Measurements from ENCODE around the gene ADAM22.
"Not testable (repeated sequence)": the region's sequence is repeated elsewhere in the genome, so short reads cannot be mapped to it uniquely, and the experiment has no call there.

The ADAM22 gene

DNA sequence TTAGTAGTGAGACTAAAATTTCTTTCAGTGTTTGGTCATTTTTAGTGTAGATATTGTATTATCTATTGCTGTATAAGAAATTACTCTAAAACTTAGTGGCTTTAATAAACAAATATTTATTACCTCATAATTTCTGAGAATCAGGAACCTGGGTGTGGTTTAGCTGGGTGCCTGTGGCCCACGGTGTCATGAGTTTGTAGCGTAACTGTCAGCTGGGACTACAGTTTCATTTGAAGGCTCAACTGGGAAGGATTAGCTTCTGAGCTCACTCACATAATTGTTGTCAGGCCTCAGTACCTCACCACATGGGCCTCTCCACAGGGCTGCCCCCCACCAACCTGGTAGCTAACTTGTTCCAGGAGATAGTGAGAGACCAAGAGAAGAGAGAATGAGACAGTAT, 187.3 kb downstream of the ADAM22 start:
- no peak overlapping the region for H3K4me3 Mint-ChIP-seq
- no peaks in the 10 kb centered on the region for H3K4me1 Mint-ChIP-seq (ENCODE audit: low read depth)
- H3K27me3 Mint-ChIP-seq (ENCODE audit: low read depth) = no peaks in the 10 kb centered on the region
- H3K27ac Mint-ChIP-seq = no peak overlapping the region
- H3K36me3 Mint-ChIP-seq (ENCODE audit: low read depth) = no peaks in the 10 kb centered on the region
- no peaks in the 10 kb centered on the region for H3K9me3 Mint-ChIP-seq

DNA sequence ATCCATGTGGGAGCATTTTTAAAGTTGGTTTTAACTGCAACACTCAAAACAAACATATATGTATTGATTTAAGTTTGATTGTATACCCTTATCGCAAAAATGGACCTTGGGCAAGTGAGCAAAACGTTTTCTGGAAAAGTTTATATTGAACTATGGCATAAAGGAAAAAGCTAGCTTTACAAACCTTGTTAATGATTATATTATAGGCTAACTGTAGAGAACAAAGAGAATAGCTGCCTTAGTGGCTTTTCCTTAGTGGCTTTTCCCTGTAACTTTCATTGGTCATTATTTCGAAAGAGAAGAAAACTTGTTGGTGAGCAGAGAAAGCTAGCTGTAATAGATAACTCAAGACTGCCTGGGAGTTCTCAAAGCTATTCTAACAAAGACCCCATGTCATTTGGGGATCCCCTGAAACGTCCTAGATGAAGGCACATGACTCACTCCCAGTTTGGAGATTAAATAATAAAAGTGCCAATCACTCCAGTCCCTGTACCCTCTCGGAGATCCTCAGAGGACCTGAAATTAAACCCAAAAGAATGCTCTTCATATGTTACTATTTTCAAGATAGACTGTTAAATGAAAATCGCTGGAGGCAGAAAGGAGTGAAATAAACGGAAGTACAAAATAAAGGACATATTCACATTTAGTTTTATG, 193.7 kb downstream of the ADAM22 start:
- H3K4me1 Mint-ChIP-seq (ENCODE audit: low read depth) = no peaks in the 10 kb centered on the region
- no peaks in the 10 kb centered on the region for H3K36me3 Mint-ChIP-seq (ENCODE audit: low read depth)
- no peaks in the 10 kb centered on the region for H3K27me3 Mint-ChIP-seq (ENCODE audit: low read depth)
- H3K4me3 Mint-ChIP-seq = no peak overlapping the region
- no peaks in the 10 kb centered on the region for H3K9me3 Mint-ChIP-seq
- no peak overlapping the region for H3K27ac Mint-ChIP-seq

GRCh38 chr7:88132725-88133124, 198.7 kb downstream of the ADAM22 start:
- no peaks in the 10 kb centered on the region for H3K4me1 Mint-ChIP-seq (ENCODE audit: low read depth)
- no peaks in the 10 kb centered on the region for H3K9me3 Mint-ChIP-seq
- H3K27me3 Mint-ChIP-seq (ENCODE audit: low read depth) = no peaks in the 10 kb centered on the region
- no peak overlapping the region for H3K4me3 Mint-ChIP-seq
- no peaks in the 10 kb centered on the region for H3K36me3 Mint-ChIP-seq (ENCODE audit: low read depth)
- H3K27ac Mint-ChIP-seq = no peak overlapping the region

DNA sequence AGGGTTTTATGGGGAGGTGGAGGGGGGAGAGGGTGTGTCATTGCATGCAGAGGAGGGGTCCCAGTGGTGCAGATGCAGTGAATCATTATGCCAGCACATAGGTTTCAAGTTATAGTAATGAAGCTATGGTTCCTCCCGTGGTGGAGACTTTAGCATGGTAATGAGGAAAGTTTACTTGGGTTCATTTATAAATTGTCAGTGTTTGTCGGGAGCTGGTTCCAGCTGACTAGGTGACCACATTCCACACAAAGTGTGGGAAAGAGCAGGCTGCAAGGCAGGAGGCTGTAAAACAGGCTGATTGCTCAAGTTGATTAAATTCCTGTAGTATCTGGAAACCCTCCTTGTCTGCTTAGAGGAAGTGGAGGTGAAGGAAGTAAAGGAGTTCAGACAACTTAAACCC, 206.9 kb downstream of the ADAM22 start:
- Mint-ChIP-seq H3K27me3 (ENCODE audit: low read depth) (no peaks in the 10 kb centered on the region), H3K36me3 (ENCODE audit: low read depth) (no peaks in the 10 kb centered on the region), H3K4me1 (ENCODE audit: low read depth) (no peaks in the 10 kb centered on the region), H3K9me3 (no peaks in the 10 kb centered on the region), H3K27ac (no peak overlapping the region), H3K4me3 (no peak overlapping the region)

DNA sequence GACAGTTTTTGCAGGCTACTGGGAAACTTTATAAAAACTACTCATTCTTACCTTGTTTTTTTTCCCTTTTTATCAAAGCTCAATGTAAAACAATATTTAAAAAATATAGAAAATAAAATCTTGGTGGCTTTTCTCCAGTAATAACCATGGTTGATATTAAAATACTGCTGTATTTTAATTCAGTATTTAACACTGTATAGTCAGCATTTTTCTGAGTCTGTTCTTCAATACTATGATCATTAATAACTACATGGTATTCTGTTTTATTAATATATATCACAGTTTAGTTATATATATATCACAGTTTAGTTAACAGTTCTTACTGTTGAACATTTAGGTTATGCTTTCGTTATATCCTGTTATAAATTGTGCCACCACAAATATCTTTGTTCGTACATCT, 207.4 kb downstream of the ADAM22 start:
- Mint-ChIP-seq H3K4me3 (no peak overlapping the region), H3K9me3 (no peaks in the 10 kb centered on the region), H3K27ac (no peak overlapping the region), H3K4me1 (ENCODE audit: low read depth) (no peaks in the 10 kb centered on the region), H3K27me3 (ENCODE audit: low read depth) (no peaks in the 10 kb centered on the region), H3K36me3 (ENCODE audit: low read depth) (no peaks in the 10 kb centered on the region)

GRCh38 chr7:88141953-88142352, 207.9 kb downstream of the ADAM22 start:
- no peaks in the 10 kb centered on the region for H3K27me3 Mint-ChIP-seq (ENCODE audit: low read depth)
- no peak overlapping the region for H3K27ac Mint-ChIP-seq
- H3K4me1 Mint-ChIP-seq (ENCODE audit: low read depth) = no peaks in the 10 kb centered on the region
- no peaks in the 10 kb centered on the region for H3K36me3 Mint-ChIP-seq (ENCODE audit: low read depth)
- no peak overlapping the region for H3K4me3 Mint-ChIP-seq
- H3K9me3 Mint-ChIP-seq = no peaks in the 10 kb centered on the region

DNA sequence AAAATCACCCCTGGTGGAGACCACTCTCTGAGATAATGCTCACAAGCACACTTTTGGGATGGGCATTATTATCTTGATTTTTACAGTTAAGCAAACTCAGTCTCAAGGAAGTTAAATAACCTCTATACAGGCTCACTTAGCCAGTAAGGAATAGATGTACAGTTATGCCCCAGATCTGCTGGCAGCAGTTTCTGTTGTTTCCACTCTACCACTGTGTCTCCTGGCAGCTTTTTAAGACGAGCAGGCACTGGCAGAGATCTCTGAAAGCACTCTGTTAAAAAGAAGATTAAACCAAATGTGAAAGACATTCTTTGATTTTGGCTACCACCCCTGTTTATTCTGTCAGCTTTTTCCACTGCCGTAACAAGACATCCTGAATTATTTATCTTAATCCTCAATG, 212.6 kb downstream of the ADAM22 start:
- Mint-ChIP-seq H3K36me3 (ENCODE audit: low read depth) (no peaks in the 10 kb centered on the region), H3K27ac (no peak overlapping the region), H3K4me3 (no peak overlapping the region), H3K27me3 (ENCODE audit: low read depth) (no peaks in the 10 kb centered on the region), H3K9me3 (no peaks in the 10 kb centered on the region), H3K4me1 (ENCODE audit: low read depth) (no peaks in the 10 kb centered on the region)

GRCh38 chr7:88147341-88147740, 213.3 kb downstream of the ADAM22 start:
- no peaks in the 10 kb centered on the region for H3K36me3 Mint-ChIP-seq (ENCODE audit: low read depth)
- H3K27ac Mint-ChIP-seq = no peak overlapping the region

DNA sequence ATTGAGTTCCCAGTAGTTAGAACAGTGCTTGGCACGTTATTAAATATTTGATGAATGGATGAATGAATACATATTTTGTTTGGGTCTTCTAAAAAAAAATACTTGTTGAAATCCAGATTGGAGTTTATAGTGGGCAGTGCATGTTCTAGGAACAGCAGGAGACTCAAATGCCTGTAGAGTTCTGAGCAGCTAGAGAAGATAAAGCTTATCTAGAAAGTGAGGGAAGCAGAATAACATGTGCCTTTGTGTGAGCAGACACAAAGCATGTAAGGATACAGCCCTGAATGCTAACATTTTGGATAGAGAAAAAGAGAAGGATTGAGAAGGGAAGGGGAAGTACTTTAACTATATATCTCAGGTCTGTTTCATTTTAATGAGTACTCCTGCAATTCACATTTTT, 213.9 kb downstream of the ADAM22 start:
- no peaks in the 10 kb centered on the region for H3K4me1 Mint-ChIP-seq (ENCODE audit: low read depth)
- no peak overlapping the region for H3K27ac Mint-ChIP-seq
- no peak overlapping the region for H3K4me3 Mint-ChIP-seq
- H3K9me3 Mint-ChIP-seq = no peaks in the 10 kb centered on the region
- H3K36me3 Mint-ChIP-seq (ENCODE audit: low read depth) = no peaks in the 10 kb centered on the region
- H3K27me3 Mint-ChIP-seq (ENCODE audit: low read depth) = no peaks in the 10 kb centered on the region

More at GRCh38 chr7:88147341-88147740, 213.3 kb downstream of the ADAM22 start:
- Mint-ChIP-seq H3K9me3 (no peaks in the 10 kb centered on the region), H3K4me1 (ENCODE audit: low read depth) (no peaks in the 10 kb centered on the region), H3K4me3 (no peak overlapping the region), H3K27me3 (ENCODE audit: low read depth) (no peaks in the 10 kb centered on the region)

- no peaks in the 10 kb centered on the region for H3K9me3 Mint-ChIP-seq
- no peaks in the 10 kb centered on the region for H3K36me3 Mint-ChIP-seq (ENCODE audit: low read depth)
- no peaks in the 10 kb centered on the region for H3K4me1 Mint-ChIP-seq (ENCODE audit: low read depth)
- H3K4me3 Mint-ChIP-seq = no peak overlapping the region
- H3K27ac Mint-ChIP-seq = no peak overlapping the region
- H3K27me3 Mint-ChIP-seq (ENCODE audit: low read depth) = no peaks in the 10 kb centered on the region
These were observed 216.0 kb downstream of the ADAM22 start for GRCh38 chr7:88150033-88150432.

GRCh38 chr7:88151119-88151790, 217.2 kb downstream of the ADAM22 start:
- Mint-ChIP-seq H3K36me3 (ENCODE audit: low read depth) (no peaks in the 10 kb centered on the region), H3K27me3 (ENCODE audit: low read depth) (no peaks in the 10 kb centered on the region), H3K9me3 (no peaks in the 10 kb centered on the region), H3K4me3 (no peak overlapping the region), H3K27ac (no peak overlapping the region), H3K4me1 (ENCODE audit: low read depth) (no peaks in the 10 kb centered on the region)

- Mint-ChIP-seq H3K4me1 (ENCODE audit: low read depth) (no peaks in the 10 kb centered on the region), H3K27me3 (ENCODE audit: low read depth) (no peaks in the 10 kb centered on the region), H3K4me3 (no peak overlapping the region), H3K27ac (no peak overlapping the region), H3K9me3 (peaks cover 11% of the 10 kb centered on the region), H3K36me3 (ENCODE audit: low read depth) (no peaks in the 10 kb centered on the region)
These were observed 219.3 kb downstream of the ADAM22 start for GRCh38 chr7:88153378-88153777.

GRCh38 chr7:88155756-88156155, 221.7 kb downstream of the ADAM22 start:
- H3K27me3 Mint-ChIP-seq (ENCODE audit: low read depth) = no peaks in the 10 kb centered on the region
- no peaks in the 10 kb centered on the region for H3K36me3 Mint-ChIP-seq (ENCODE audit: low read depth)
- no peaks in the 10 kb centered on the region for H3K4me1 Mint-ChIP-seq (ENCODE audit: low read depth)
- no peak overlapping the region for H3K4me3 Mint-ChIP-seq
- H3K27ac Mint-ChIP-seq = no peak overlapping the region
- H3K9me3 Mint-ChIP-seq = peaks cover 19% of the 10 kb centered on the region

DNA sequence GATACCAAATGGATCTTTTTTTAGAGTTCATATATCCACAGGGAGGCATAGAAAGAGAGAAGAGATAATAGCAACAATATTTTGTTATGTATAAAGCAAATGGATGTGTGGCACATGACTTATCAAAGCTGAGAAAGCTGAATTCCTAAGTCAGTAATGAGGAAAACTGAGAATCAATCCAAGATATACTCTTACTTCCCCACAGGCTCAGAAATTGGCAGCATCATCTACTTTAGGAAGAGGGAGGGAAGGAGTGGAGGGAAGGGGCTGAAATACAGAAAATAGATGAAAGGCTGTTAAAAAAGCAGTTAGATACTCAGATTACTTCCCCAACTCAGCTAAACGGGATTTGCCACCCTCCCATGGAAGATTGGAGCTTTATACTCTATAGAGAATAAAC, 222.3 kb downstream of the ADAM22 start:
- Mint-ChIP-seq H3K27ac (no peak overlapping the region), H3K36me3 (ENCODE audit: low read depth) (no peaks in the 10 kb centered on the region), H3K4me1 (ENCODE audit: low read depth) (no peaks in the 10 kb centered on the region), H3K4me3 (no peak overlapping the region), H3K9me3 (peaks cover 19% of the 10 kb centered on the region), H3K27me3 (ENCODE audit: low read depth) (no peaks in the 10 kb centered on the region)

DNA sequence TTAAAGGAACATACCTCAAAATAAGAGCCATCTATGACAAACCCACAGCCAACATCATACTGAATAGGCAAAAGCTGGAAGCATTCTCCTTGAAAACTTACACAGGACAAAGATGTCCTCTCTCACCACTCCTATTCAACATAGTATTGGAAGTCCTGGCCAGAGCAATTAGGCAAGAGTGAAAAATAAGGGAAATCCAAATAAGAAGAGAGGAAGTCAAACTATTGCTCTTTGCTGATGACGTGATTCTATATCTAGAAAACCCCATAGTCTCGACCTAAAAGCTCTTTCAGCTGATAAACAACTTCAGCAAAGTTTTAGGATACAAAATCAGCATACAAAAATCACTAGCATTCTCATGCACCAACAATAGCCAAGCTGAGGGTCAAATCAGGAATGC, 225.7 kb downstream of the ADAM22 start:
- peaks cover 19% of the 10 kb centered on the region for H3K9me3 Mint-ChIP-seq
- not testable (repeated sequence) for H3K36me3 Mint-ChIP-seq (ENCODE audit: low read depth); H3K27me3 Mint-ChIP-seq (ENCODE audit: low read depth); H3K4me1 Mint-ChIP-seq (ENCODE audit: low read depth); H3K4me3 Mint-ChIP-seq; H3K27ac Mint-ChIP-seq
